Hematopoietic multipotent progenitor cell treated with erythropoietin and hydrocortisone succinate and interleukin-3 and kit ligand, for 8 days (in vitro differentiated cells): ENCODE measurements around the gene BMX.

Experiments used
- DNase-seq: peaks from one replicate; pipeline ENCODE4 v3.0.0-alpha.2; 2015

Gene BMX

DNA sequence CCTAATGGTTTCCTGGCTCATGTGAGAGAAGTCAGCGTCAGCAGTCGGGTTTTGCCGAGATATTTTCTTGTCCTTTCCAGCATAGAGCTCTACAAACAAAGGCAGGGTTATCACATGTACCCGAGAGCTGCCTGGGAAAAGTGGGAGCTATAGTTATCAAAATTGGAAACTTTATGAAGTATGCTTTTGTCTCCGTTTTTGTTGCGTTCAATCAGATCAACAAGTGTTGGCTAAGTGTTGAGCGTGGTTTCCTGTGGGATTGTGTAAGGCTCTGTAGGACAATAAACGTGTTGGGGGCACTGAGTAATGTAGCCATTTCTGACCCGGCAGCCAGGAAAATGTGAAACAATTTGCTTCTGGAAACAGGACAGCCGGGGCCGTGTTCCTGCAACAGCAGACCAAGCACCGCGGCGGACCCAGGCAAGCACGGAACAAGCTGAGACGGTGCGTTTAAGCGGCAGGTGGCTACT lies at the start of gene BMX:
Gene BMX (plus strand): TSS at position 311 of the 470 bp plus-strand sequence. CDS start 7,547 bp downstream, outside the sequence.
- no peak for DNase-seq

DNA sequence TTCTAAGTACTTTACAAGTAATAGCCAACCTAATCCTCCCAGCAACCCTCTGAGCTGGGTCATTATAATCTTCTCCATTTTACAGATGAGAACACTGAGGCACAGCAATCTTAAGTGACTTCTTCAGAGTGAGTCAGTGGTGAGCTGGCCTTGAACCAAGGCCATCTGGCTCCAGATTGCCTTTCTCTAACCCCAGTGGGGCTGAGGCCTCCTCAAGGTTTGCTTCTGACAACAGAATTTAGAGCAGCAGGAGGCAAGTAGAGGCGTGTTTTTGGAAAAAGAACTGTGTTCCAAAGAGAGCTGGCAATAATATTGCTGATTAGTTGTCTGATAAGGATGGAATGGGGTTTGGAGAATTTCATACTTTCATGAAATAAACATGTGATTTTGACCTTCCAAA lies 48.7 kb upstream of the BMX start:
- no peak for DNase-seq

DNA sequence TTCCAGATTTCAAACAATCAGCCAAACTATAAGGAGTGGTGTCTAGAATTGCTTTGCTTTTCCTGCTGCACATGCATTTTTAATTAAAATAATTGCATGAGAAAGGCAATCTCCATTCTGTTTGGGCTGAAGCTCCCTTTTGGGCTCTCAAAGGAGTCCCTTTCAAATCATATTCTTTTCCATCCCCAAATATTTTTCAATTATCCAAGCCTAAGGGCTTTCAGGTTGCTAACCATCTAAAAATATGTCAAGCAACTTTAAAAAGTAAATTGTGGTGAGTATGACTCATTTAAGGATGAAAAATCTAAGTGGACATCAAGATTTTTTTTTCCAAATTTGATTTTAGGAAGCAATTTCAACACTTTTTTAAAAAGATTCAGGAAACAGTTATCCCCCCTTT lies 35.9 kb upstream of the BMX start:
- no peak for DNase-seq

DNA sequence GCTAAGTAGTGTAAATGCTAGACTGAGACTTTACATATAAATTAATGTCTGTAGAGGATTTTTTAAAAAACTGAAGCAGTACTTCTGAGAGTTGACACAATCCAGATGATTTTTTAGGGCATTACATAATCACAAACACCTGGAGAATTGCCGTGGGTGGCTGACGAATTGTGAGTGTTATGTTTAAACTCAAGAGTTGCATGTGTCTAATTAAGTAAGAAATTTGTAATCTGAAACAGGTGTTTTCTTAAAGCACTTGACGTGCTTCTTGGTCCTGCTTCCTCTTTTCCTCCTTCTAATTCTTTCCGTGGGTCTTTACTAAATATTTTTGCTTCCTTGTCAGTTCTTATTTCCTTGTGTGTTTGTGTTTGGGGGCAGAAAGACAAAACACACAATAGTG lies 35.3 kb upstream of the BMX start:
- no peak for DNase-seq

DNA sequence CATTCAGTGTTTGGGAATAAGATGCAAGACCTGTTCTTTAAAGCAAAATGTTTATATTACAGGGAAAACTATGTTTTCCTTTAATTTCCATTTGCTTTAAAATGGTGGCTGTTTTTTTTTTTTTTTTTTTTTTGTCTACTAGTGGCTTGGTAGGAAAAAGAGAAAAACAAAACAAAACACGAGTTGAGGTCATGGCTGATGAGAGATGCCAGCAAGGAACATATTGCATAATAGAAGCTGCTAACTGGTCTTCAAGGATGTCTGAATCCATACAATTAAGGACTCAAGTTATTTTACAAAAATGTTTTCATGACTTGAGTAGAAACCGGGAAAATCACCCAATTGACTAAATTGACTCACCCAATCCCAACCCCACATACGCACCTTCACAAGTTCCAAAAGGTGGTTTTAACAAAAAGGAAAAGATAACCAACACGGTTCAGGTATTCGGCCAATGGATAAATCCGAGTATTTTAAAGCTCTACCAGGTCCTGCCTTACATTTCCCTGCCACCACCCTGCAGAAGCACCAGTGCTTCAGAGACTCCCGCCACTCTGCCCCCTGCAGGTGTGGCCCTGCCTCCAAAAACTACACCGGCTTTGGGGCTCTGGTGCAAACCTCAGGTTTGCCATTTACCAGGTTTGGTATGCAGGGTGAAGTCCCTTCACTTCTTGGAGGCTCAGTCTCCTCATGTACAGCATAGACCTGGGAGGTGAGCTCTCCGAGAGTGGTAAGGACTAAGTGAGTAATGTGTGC lies 34.5 kb upstream of the BMX start:
- no peak for DNase-seq

DNA sequence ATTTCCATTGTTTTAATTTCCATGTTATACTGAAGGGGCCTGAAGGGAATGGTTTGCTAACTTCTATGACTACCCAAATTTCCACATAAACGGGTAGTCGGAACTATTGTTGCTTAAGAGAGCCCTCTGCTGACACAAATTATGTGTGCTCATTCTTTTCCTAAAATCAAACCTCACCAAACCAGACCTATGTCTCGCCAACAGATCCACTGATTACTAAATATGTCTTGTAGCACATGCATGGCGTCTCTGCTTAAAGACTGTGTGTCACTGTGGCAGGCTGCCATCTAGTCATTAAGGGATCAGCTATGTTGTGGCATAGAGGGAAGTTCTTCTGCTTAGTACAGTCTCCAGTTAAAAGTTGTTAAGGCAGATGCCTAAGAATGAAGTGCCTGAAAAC lies 32.6 kb upstream of the BMX start:
- peak; percentile 52 for DNase-seq

DNA sequence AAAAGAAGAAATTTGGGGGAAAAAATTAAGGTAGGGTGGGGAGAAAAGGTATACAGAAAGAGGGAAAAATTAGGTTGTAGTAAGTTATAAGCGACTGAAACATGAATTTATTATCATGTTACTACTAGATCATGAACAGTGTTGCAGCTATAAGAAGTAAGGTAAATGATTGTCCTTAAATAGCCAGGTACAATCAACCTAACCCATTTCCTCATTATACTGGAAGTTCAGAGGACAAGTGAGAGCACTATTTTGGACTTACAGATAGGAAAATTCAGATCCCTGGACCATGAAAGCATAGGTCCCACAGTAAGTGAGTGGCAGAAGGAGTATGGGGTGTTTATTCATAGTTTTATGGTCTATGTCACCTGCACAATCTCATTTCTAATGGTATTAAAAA lies 31.0 kb upstream of the BMX start:
- no peak for DNase-seq

DNA sequence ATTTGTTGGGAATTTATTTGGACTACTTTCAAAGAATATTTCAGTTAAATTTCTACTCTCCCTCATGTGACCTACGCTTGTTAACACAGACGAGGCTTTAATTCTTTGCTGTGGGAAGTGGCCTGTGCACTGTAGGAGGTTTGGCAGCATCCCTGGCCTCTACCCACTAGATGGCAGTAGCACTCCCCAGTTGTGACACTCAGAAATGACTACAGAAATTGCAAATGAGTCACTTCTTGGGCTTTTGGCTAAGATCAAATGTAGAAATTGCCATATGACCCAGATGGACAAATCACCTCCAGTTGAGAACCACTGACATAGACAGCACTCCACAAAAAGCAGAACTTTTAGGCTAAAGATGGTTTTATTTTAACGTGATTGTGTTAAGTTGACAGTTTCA lies 29.6 kb upstream of the BMX start:
- peak; percentile 81 for DNase-seq

DNA sequence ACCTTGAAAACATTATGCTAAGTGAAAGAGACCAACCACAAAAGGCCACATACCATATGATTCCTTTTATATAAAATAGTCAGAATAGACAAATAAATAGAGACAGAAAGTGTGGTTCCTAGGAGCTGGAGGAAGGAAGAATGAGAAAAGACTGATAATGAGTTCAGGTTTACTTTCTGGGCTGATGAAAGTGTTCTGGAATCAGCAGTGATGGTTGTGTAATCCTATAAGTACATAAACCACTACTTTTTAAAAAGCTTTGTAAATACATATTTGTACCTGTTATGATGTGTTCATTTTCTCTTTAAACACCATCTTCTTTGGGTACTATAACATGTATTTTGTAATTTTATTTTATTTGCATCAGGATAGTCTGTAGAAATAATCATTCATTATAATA lies 28.1 kb upstream of the BMX start:
- DNase-seq, result no peak

DNA sequence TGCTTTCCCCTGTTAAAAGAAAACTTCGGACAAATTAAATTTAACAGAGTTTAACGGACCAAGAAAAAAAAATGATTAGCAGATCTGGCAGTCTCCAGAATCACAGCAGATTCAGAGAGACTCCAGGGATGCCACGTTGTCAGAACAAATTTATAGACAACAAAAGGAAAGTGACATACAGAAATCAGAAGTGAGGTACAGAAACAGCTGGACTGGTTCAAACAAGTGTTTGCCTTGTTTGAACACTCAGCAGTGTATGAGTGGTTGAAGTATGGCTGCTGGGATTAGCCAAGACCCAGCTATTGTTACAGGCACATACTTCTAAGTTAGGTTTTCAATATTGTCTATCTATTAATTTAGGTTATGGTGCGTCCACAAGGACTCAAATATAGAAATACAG lies 26.6 kb upstream of the BMX start:
- DNase-seq, result no peak

DNA sequence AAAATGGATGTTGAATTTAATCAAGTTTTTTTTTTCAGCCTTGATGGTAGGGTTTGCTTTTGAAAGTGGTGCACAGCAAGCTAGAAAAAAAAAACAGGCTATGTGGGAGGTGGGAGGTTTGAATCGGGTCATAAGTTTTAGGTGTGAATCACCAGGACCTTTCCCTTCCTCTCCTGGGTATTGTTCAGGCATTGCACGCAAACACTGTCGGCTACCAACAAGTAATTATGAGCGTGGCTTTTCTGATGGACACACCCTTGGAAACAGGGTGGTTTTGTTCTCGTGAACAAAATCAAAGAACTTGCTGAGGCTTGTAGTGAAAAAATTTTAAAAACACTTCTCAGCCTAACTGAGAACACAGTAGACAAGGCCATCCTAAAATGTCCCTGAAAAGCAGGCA lies 25.6 kb upstream of the BMX start:
- DNase-seq, result no peak

DNA sequence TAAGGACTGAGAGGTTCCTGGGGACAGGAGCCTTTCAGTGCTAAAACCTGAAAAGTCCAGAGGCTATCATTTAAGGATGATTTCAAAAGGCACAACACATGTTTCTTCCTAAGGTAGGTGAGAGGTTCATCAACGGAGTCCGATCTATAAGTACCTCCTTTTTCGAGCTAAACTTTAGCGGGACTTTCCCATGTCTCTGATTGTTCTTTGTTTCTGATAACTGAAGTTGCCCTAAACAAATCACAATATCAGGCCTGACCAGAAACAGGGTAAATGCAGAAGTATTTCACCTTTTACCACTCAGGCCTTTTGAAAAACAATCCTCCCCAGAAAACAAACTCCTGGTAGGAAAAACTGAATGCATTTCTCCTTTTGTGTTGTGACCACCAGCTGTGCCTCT lies 25.1 kb upstream of the BMX start:
- no peak for DNase-seq

DNA sequence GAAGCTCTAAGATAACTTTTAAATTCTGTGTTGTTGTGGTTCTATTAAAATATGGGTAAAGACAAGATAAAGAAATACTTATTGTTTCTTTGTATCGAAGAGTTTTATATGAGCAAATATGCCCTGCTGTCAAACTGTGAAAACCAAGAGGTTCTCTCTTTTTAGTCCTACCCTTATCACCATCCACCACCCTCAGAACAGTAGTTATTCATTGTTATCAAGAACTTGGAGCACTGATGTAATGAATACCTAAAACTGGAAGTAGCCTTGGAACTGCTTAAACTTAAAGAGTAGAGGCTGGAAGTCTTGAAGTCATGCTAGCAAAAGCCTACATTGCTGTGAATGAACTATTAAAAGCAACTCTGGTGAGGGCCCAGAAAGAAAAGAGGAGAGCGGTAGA lies 16.7 kb upstream of the BMX start:
- DNase-seq, result peak; percentile 64

DNA sequence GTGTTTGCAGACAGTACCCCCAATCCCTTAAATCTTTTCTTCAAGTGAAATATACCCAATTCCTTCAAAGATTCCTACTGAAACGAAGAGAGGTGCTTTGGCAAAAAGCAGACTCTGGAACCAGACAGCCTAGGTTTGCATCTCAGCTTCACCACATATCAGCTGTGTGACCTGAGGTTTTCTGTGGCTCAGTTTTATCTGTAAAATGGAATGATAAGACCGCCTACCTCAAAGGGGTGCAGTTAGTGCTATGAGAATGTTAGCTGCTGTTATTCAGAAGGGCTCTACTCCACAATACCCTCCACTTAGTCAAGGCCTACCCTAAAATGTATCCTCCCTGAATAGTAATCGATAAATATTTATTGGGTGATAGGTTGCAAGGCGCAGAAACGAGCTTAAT lies 8.1 kb upstream of the BMX start:
- peak; percentile 52 for DNase-seq

DNA sequence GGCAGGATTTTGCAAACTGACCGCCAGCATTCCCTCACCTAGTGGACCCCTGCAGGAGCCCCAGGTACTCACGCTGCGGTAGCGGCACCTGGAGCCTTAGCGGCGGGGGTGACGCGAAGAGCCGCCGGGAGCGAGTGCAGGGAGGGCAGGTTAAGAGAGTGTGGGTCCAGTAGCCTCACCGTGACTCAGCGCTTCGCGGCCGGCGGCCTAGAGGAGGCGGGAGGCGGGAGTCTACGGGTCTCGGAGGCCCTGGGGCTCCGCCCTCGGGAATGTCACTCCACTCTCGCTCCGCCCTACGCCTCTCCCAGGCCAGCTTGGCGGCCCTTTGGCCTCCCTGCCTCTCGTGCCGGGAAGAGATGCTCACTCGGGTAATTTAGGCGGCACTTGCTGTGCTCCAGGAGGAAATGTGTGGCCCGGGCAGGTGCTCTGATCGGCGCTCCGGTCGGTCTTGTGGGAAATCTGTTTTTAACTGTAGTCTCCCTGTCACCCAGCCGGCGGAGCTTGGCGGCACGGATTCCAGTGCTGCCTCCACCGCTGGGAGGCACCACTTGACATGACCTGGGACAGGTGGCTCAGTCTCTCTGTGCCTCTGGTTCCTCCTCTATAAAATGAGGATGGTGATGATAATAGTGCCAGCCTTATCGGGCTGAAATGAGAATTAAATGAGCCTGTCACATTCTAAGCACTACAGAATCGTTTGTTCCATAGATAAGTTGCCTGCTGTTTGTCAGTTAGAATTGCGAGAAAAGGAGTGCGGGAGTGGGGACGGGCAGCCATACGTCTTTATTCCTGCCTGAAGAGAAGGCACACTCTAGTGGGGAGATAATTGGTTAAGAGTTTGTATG lies 7.3 kb upstream of the BMX start, which contains the start of gene PIR:
Gene PIR (minus strand): TSS at position 216 of the 845 bp plus-strand sequence. CDS start 2,076 bp downstream, outside the sequence.
- DNase-seq, result peak; percentile 91

DNA sequence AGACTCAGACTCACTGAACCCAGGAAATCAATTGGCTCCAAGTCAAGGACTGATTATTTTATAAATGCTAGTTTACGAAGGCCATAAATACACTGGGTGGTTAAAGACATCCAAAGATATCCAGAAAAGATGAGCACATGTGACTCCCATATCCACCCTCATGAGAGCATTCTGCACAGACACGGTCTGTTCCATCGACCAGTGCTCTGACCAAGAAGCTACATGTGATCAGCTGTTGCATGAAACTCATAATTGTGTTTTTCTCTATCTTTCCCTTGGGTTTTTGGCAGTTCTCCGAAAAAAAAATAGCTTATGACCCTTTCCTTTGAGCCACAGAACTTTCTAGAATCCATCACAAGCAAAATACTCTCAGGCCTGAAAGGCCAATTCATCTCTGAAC lies 4.8 kb upstream of the BMX start:
- no peak for DNase-seq

DNA sequence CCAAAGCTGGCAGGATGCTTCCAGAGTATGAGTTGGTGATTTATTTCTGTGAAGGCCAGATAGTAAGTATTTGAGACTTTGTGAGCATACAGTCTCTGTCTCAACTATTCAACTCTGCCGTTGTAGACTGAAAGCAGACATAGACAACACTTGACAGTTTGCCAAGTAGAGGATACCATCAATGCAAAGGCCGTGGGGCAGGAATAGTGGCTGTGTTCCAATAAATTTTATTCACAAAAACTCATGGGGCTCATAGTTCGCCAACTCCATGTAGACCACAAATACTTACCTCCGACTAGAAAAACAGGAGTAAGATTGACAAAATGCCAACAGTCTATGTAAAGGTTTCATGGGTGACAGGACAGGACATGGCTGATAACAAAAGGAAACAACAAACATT lies 3.8 kb upstream of the BMX start:
- DNase-seq, result peak; percentile 63

DNA sequence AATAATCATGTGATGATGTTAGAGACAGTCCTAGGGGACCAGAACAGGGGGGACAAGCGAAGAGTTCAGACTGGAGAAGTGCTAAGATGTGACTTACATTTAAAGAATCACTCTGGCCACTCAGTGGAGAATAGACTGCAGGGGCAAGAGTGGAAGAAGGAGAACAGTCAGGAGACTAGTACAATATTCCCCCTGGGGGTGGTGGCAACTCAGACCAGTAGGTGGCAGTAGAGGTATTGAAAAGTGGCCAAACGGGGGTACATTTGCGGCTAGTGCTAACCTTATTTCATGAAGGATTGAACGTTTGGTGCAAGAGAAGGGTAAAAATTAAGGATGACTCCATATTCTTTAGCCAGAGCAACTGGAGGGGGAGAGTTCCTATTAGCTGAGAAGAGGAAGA lies 2.7 kb upstream of the BMX start:
- DNase-seq, result peak; percentile 83

DNA sequence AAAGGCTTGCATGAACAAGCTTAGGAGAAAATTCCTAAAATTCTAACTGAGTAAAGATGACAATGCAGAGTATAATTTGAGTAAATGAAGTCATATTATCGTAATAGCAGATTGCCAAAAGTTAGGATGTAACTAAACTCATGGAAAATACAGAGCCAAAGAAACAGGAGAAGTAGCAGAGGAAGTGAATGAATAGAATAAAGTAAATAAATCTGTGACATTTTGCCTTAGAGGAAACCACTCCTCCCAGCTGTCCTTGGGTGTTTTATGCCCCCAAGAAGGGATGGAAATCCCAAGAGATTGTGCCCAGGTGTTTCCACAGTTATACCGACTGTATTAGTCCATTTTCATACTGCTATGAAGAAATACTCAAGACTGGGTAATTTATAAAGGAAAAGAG lies 1.9 kb upstream of the BMX start:
- no peak for DNase-seq

DNA sequence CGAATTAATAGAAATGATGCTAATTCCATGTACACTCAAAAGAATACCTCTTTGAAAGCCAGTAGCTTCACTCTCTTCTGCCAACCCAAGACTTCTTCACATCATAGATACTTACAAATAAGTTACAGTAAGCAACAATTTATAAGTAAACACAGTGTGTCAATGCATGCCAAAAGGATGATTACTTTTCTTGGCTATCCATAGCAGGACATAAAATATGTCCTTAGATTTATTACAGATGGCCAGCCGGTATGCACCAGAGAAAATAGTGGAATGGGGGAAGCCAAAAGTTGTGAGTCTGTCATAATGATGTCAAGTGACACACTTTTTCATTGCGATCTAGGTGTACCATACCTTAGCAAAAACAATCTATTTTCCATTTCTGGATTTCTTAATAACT lies 631 bp upstream of the BMX start:
- DNase-seq, result no peak

DNA sequence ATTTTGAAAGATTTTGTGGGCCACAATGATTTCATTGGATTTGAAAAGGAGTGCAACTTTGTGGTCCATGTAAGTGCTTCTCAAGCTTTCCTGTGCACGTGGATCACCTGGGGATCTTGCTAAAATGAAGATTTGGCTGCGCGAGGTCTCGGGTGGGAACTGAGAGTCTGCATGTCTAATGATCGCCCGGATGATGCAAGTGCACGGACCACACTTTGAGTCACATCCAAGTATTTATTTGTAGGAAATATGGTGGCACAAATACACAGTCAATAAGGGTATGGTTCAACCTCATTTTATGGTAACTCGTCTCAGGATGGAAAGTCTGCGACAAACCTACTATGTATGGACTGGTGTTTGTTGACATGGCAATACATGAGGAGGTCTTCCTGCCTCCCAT lies 899 bp downstream of the BMX start:
- no peak for DNase-seq

DNA sequence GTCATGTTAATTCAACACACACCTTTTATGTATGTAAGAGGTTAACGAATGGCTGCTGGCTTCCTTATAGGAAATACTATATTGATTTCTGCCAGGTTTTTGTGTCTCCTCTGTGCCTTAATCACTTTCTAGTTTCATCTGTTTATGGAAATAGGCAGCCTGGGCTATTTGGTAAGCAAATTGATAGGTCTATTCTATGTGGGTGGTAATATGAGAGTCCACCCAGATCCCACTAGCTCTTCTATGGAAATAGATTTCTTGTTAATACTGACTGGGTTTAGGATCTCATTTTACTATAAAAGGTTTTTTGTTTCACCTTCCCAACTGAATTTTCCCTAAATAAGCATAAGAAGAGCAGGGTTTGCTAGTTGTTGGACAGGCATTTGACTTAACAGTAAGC lies 4.1 kb downstream of the BMX start:
- no peak for DNase-seq

DNA sequence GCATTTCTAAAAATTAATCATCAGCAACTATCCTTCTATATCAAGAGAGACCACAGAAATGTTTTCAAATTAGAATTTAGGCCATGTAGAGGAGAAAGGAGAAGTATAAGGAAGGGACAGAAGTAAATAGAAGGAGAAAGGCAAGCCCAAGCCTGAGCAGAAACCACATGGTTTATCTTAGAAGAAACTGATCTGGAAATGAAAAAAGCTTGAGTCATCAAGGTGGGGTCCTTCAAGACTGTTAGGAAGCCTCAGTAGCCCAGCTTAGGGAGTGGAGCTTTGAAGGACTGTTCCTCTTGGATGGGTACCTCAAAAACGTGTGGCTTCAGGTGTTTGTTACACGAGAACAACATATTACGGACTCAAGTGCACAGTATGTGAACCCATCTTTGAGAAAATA lies 4.5 kb downstream of the BMX start:
- DNase-seq, result peak; percentile 78

DNA sequence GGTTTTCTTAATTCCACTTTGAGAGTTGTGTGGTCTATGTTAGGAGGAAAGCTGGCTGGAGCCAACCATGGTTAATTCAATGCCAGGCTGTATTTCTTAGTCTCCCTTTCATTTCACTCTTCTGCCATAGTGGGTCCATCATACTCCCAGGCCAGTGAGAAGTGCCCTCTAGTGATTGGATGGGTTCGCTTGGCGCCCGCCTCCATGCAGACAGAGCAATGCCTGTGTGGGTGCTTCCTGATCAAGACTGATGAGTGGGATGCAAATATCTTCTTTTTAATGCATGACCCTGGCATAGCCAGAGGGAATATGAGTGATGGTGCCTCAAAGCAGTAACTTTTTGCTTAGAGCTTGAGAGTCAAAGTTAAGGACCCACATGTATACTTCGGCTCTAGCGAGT lies 6.4 kb downstream of the BMX start:
- DNase-seq, result no peak
